ENCODE results near the gene NDUFAF5. TPM values are rescaled to one million over a fixed set of nuclear protein-coding genes. Genes with fewer than 3 reads are reported as not detected.

The NDUFAF5 gene
- total and polyA plus RNA-seq, 2 of the 8 experiments (the other 6 are each of a cell fraction or from before 2014, with no cell fraction given) = 11.8 to 32.3 TPM

GRCh38 chr20:13753436-13754036, 31.3 kb upstream of the NDUFAF5 start:
- H2AFZ ChIP-seq (ENCODE audit: low read length) = no peak overlapping the region
- CTCF ChIA-PET (ENCODE audit: partially characterized antibody) = interaction anchor here (0.6 to 2.2 kb wide), 7 partner anchors 10 to 176 kb away, joined by 3 to 9 read pairs (median 5); no protein-coding TSS in a partner anchor
- POLR2A ChIA-PET (ENCODE audit: partially characterized antibody) = interaction anchor here (0.6 to 0.9 kb wide), 2 partner anchors 14 to 31 kb away, joined by 3 read pairs; partner anchors contain the start of genes ESF1 and NDUFAF5
- no peak overlapping the region for H4K5ac ChIP-seq (ENCODE audit: insufficient read length, low read depth, low read length)
- no peaks in the 10 kb centered on the region for H3K9me3 ChIP-seq (ENCODE audit: insufficient read depth in 2 of 2, low read depth in 1 of 2, low read length in 1 of 2)
- no peaks in the 10 kb centered on the region for H3K23me2 ChIP-seq (ENCODE audit: low read depth, low read length)
- no peak overlapping the region for H3K56ac ChIP-seq (replicated peaks; ENCODE audit: insufficient read length, low read depth, low read length)
- H3K23ac ChIP-seq (ENCODE audit: insufficient read length) = no peak overlapping the region
- WGBS, 2 experiments (ENCODE audit: extremely low coverage in 1 of 2, insufficient coverage in 1 of 2, insufficient read length in 1 of 2, insufficient replicate concordance in 2 of 2, low coverage in 1 of 2, low lambda C conversion rate in 2 of 2, missing lambda C conversion rate in 1 of 2) = 93% methylated on average over 2 of the region's 2 CpGs; no CpG with 5 or more reads in 1 of the 2 experiments
- H3K4ac ChIP-seq (replicated peaks; ENCODE audit: insufficient read length, low read depth, low read length) = no peak overlapping the region
- no peaks in the 10 kb centered on the region; a peak in 1 of 4 replicates for H3K79me2 ChIP-seq (ENCODE audit: control insufficient read depth in 1 of 2, insufficient read depth in 2 of 2, low read length in 2 of 2)
- no peak overlapping the region for H2BK12ac ChIP-seq (ENCODE audit: low read depth, low read length)
- no peak overlapping the region for H2BK5ac ChIP-seq (ENCODE audit: low read depth, low read length)
- no peak overlapping the region for H4K8ac ChIP-seq (ENCODE audit: extremely low read depth, insufficient read depth, low read length)
- H3K4me2 ChIP-seq (ENCODE audit: insufficient read depth in 1 of 2, low read depth in 2 of 2, low read length in 2 of 2) = no peak overlapping the region
- H3K4me1 ChIP-seq (replicated peaks in 1 of 4; ENCODE audit: control insufficient read depth in 3 of 4, insufficient read depth in 4 of 4, low read length in 3 of 4) = no peaks in the 10 kb centered on the region
- H3K79me1 ChIP-seq (ENCODE audit: low read depth, low read length) = no peaks in the 10 kb centered on the region
- TF ChIP-seq POLR2A (IDR thresholded peaks at IDR 0.05; ENCODE audit: control extremely low read depth in 1 of 2, low read depth in 2 of 2, low read length in 2 of 2) (no peak), KDM1A (IDR thresholded peaks at IDR 0.05; ENCODE audit: borderline replicate concordance, low read length) (no peak), SUZ12 (IDR thresholded peaks at IDR 0.05; ENCODE audit: low read length) (no peak), ATF2 (IDR thresholded peaks at IDR 0.05; ENCODE audit: low read length) (no peak), SAP30 (IDR thresholded peaks at IDR 0.05; ENCODE audit: insufficient read depth, insufficient replicate concordance, low read length) (no peak), RNF2 (IDR thresholded peaks at IDR 0.05; ENCODE audit: borderline replicate concordance, low read depth, low read length, missing control alignments, poor library complexity, severe bottlenecking) (no peak)
- H3K36me3 ChIP-seq (ENCODE audit: control insufficient read depth in 2 of 4, insufficient read depth in 4 of 4, low read length in 3 of 4) = peaks cover 0 to 47% (median 21%) of the 10 kb centered on the region in 4 experiments; a peak in 5 of 8 replicates
- no peak overlapping the region for H2BK20ac ChIP-seq (ENCODE audit: low read length)
- no peak overlapping the region for H3K9ac ChIP-seq (replicated peaks in 1 of 4; ENCODE audit: extremely low read depth in 1 of 4, low read depth in 3 of 4, low read length in 3 of 4)
- no peak overlapping the region for H2BK120ac ChIP-seq (replicated peaks; ENCODE audit: low read depth, low read length)
- no peak for DNase-seq (ENCODE audit: low read depth in 1 of 2, low spot score in 2 of 2)
- no peak overlapping the region for H3K4me3 ChIP-seq (ENCODE audit: extremely low read depth in 1 of 4, insufficient read depth in 2 of 4, low read depth in 3 of 4, low read length in 4 of 4)
- H3K27ac ChIP-seq (ENCODE audit: low read depth, low read length) = no peak overlapping the region
- no peaks in the 10 kb centered on the region for H3K27me3 ChIP-seq (replicated peaks in 1 of 4; ENCODE audit: control insufficient read depth in 3 of 4, extremely low read depth in 1 of 4, insufficient read depth in 3 of 4, low read length in 3 of 4)
- H2BK15ac ChIP-seq (ENCODE audit: low read length) = no peak overlapping the region
- no peak overlapping the region for H4K91ac ChIP-seq (replicated peaks; ENCODE audit: insufficient read length, low read length)
- H4K20me1 ChIP-seq (replicated peaks in 1 of 2; ENCODE audit: control insufficient read depth in 1 of 2, insufficient read depth in 2 of 2, low read length in 2 of 2) = no peaks in the 10 kb centered on the region
- FAIRE-seq = no peak
- no peak overlapping the region for H2AK5ac ChIP-seq (ENCODE audit: low read depth, low read length)
- H3K18ac ChIP-seq (ENCODE audit: extremely low read depth, low read length) = no peak overlapping the region
- H3K14ac ChIP-seq (ENCODE audit: insufficient read length) = no peak overlapping the region
